DND-41 (cell line): ENCODE measurements around the gene GRIN2A.

ENCODE experiments used
- EZH2 ChIP-seq: IDR thresholded peaks from 3 replicates; pipeline ENCODE4 v1.6.1; 2012; ENCODE audit warnings: borderline replicate concordance, low read depth, mild to moderate bottlenecking, moderate library complexity, low read length, inconsistent platforms; ENCODE audit not compliant: severe bottlenecking
- TF ChIP-seq, protein P1 (sequence below): IDR thresholded peaks from 2 replicates; pipeline ENCODE4 v1.5.1; 2012; ENCODE audit warnings: borderline replicate concordance, low read length, moderate library complexity, mild to moderate bottlenecking; ENCODE audit not compliant: poor library complexity, severe bottlenecking; ENCODE audit errors: extremely low read depth

DNA sequence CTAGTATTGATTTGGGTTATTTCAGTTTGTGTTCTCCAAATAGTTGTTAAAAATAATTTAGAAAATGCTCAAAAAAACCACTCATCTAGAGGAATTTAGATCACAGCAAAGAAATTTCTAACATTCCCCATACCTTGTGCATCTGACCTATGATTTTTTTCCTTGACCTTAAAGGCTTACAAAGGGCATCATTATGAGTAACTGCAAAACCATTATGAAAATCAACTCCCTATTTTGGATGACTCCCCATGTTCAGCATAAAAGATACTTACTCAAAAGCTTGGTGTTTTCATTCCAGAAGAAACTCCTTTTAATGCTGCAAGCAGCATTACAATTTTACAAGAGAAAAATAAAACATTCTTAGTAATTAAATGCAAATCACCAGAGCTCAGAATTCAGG, 83.2 kb downstream of the GRIN2A start:
- TF ChIP-seq, protein P1, sequence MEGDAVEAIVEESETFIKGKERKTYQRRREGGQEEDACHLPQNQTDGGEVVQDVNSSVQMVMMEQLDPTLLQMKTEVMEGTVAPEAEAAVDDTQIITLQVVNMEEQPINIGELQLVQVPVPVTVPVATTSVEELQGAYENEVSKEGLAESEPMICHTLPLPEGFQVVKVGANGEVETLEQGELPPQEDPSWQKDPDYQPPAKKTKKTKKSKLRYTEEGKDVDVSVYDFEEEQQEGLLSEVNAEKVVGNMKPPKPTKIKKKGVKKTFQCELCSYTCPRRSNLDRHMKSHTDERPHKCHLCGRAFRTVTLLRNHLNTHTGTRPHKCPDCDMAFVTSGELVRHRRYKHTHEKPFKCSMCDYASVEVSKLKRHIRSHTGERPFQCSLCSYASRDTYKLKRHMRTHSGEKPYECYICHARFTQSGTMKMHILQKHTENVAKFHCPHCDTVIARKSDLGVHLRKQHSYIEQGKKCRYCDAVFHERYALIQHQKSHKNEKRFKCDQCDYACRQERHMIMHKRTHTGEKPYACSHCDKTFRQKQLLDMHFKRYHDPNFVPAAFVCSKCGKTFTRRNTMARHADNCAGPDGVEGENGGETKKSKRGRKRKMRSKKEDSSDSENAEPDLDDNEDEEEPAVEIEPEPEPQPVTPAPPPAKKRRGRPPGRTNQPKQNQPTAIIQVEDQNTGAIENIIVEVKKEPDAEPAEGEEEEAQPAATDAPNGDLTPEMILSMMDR, result no peak
- no peak for TF ChIP-seq EZH2
